ENCODE measurements around the gene CTAG2.
"Not testable (repeated sequence)": the region's sequence is repeated elsewhere in the genome, so short reads cannot be mapped to it uniquely, and the experiment has no call there.

GRCh38 chrX:154630949-154631348, 22.4 kb downstream of the CTAG2 start:
- TF ChIP-seq CTCF (IDR thresholded peaks at IDR 0.05 in 2 of 3, conservative IDR thresholded peaks at IDR 0.05 in 1 of 3; ENCODE audit: borderline replicate concordance in 1 of 3, insufficient read depth in 1 of 3, low read depth in 2 of 3, low read length in 2 of 3); MAX (IDR thresholded peaks at IDR 0.05); SIN3A (IDR thresholded peaks at IDR 0.05; ENCODE audit: low read depth); EZH2 (IDR thresholded peaks at IDR 0.05); CEBPB (IDR thresholded peaks at IDR 0.05; ENCODE audit: low read depth); TCF7L2 (IDR thresholded peaks at IDR 0.05; ENCODE audit: borderline replicate concordance, extremely low read depth, insufficient read depth, insufficient read length); EGR1 (IDR thresholded peaks at IDR 0.05; ENCODE audit: low read depth); POLR2A (IDR thresholded peaks at IDR 0.05; ENCODE audit: borderline replicate concordance, extremely low read depth, insufficient read depth, insufficient read length); SP1 (IDR thresholded peaks at IDR 0.05; ENCODE audit: low read depth); JUND (IDR thresholded peaks at IDR 0.05); YY1 (IDR thresholded peaks at IDR 0.05; ENCODE audit: extremely low read depth, insufficient replicate concordance, low read depth, low read length); REST (IDR thresholded peaks at IDR 0.05; ENCODE audit: low read depth): not testable (repeated sequence)

Data from HCT116 (cell line).